NCI-H187 treated with DMSO at 0.1 percent for 48 hours (cell line): ENCODE data around the gene KIF22.

Experiments used
- DNase-seq: peaks from one replicate; lab custom pipeline; 2025; lab: John Stamatoyannopoulos, UW

The KIF22 gene

DNA sequence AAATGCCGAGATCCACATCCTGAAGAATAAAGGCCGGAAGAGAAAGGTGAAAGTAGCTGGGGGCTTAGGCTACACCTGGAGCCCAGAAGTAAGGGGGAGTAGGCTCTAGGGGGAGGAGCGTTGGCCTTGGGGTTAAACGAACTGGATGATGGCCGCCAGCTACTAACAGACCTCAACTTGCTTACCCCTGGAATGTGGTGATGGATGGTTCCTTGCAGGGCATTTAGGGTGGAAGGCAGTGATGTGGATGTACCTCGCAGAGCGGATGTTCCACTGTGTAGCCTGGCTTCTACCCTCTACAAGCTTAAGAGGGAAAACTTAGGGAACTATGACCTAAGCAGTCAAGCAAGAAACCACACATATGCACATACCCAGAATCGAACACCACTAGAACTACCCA is 13.5 kb downstream of the KIF22 start:
- no peak for DNase-seq

DNA sequence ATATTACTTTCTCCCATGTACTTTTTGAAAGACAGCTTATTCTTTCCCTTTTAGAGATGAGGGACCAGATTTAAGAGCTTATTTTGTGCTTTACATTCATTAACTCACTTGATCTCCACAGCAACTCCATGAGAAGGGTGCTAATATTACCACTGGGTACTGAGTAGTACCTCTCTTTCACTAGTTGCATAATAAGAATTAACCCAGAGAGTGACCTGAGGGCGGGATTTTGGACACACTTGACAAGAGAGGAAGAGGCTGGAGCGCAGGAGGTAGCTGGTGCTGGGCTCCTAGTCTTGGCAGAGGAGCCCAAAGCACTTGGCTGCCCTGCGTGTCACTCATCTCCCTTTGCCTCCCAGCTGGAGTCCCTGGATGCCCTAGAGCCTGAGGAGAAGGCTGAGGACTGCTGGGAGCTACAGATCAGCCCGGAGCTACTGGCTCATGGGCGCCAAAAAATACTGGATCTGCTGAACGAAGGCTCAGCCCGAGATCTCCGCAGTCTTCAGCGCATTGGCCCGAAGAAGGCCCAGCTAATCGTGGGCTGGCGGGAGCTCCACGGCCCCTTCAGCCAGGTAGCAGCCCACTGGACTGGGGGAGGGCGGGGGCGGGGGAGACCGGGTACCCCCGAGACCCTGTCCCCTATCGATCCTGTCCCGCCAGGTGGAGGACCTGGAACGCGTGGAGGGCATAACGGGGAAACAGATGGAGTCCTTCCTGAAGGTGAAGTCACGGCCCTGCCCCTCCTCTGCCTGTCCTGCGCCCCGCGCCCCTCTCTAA is 14.1 kb downstream of the KIF22 start:
- no peak for DNase-seq

DNA sequence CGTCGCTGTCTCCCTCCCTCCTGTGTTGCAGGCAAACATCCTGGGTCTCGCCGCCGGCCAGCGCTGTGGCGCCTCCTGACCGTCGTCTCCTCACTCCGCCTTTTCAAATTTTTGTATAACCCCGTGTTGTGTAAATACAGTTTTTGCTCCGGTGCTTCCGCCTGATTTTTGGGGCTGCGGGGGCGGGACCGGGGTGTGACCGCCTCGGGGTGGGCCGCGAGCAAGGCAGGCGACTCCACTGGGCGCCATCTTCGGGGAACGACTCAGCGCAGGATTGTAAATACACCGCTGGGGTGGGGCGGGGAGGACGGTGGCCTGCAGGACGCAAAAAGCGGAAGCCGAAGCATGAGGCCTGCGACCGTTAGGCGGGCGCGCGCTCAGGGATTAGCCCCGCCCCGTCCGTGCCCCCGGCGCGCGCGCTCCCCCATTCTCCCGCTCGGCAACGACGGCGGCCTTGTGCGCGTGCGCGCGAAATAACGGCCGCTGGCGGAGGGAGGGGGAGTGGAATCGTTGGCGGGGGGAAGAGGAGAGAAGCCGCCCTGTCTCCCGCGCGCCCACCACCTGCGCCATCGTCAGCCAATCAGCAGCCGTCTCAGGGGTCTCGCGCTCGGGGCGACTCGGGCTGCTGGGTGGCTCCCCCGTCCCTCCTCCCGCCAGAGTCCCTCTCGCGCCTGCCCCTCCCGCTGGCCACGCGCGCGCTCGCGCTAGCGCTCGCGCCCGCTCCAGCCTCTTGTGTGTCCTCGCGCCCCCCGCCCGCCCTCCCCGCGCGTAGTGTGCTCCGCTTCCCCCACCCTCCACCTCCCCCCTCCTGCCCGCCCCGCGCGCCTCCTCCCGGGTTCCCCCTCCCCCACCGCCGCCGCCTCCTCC is 14.9 kb downstream of the KIF22 start:
- DNase-seq: no peak

- DNase-seq: no peak
Observed at GRCh38 chr16:29806099-29806579, 15.6 kb downstream of the KIF22 start, which contains the start of gene MAZ. TSS of gene MAZ (plus strand) at chr16:29806529. CDS start at chr16:29806702, 173 bp downstream.

DNA sequence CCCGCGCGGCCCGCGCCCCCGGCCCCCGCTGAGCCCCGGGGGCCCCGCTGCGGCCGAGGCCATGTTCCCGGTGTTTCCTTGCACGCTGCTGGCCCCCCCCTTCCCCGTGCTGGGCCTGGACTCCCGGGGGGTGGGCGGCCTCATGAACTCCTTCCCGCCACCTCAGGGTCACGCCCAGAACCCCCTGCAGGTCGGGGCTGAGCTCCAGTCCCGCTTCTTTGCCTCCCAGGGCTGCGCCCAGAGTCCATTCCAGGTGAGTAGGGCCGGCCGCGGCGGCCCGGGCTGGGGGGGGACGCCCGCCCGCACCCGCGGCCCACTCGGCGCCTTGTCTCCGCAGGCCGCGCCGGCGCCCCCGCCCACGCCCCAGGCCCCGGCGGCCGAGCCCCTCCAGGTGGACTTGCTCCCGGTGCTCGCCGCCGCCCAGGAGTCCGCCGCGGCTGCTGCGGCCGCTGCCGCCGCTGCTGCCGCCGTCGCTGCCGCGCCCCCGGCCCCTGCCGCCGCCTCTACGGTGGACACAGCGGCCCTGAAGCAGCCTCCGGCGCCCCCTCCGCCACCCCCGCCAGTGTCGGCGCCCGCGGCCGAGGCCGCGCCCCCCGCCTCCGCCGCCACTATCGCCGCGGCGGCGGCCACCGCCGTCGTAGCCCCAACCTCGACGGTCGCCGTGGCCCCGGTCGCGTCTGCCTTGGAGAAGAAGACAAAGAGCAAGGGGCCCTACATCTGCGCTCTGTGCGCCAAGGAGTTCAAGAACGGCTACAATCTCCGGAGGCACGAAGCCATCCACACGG is 16.3 kb downstream of the KIF22 start:
- no peak for DNase-seq

GRCh38 chr16:29807426-29808218 is 17.1 kb downstream of the KIF22 start:
- DNase-seq: no peak

DNA sequence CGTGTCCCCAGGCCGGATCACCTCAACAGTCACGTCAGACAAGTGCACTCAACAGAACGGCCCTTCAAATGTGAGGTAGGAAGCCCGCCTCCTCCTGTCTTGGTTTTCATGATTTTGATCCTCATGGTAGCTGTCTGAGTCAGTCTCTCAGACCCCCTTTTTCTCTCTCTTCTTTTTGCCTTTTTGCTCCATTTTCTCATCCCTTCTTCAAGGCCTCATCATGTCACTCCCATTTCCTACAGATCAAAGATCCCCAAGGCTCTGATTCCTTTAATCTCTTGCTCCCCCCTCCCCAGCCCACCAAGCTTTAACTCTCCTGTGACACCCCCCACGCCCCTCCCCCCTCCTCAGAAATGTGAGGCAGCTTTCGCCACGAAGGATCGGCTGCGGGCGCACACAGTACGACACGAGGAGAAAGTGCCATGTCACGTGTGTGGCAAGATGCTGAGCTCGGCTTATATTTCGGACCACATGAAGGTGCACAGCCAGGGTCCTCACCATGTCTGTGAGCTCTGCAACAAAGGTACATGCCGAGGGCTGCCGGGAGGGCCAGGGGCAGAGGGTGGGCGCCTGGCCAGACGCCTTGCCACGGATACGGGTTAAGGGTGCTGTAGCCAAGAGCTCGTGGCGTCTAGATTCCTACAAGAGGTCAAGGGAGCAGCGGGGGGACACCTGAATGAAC is 17.8 kb downstream of the KIF22 start:
- DNase-seq: no peak

GRCh38 chr16:29809031-29809747 is 18.6 kb downstream of the KIF22 start:
- DNase-seq: no peak

DNA sequence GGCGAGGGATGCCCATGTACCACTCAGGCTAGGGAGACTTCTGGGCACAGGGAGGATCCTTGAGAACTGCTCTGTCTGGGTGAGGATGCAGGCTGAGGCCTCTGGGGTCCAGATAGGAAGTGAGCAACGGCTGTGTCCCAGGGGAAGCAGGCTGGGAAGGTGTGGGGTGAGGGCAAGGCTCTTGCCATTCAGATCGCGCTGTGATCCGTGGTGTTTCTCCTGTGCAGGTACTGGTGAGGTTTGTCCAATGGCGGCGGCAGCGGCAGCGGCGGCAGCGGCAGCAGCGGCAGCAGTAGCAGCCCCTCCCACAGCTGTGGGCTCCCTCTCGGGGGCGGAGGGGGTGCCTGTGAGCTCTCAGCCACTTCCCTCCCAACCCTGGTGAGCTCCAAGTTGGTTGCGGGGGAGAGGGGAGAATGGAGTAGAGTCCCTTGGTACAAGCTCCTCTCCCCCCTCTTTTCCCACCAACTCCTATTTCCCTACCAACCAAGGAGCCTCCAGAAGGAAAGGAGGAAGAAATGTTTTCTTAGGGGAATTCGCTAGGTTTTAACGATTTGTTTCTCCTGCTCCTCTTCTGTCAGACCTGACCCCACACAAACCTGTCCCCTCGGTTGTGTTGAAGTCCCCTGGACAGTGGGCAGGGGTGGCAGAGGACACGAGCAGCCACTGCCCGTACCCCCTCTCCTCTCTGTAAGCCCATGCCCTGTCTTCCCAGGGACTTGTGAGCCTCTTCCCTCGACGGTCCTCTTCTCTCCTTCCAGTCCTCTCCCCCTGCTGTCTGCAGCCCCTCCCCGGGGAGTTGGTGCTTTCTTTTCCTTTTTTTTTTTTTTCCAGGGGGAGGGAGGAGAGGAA is 19.5 kb downstream of the KIF22 start:
- no peak for DNase-seq

- DNase-seq: no peak
Observed at GRCh38 chr16:29810699-29811169, 20.2 kb downstream of the KIF22 start.

- DNase-seq: no peak
Observed at GRCh38 chr16:29811170-29811895, 20.8 kb downstream of the KIF22 start.

DNA sequence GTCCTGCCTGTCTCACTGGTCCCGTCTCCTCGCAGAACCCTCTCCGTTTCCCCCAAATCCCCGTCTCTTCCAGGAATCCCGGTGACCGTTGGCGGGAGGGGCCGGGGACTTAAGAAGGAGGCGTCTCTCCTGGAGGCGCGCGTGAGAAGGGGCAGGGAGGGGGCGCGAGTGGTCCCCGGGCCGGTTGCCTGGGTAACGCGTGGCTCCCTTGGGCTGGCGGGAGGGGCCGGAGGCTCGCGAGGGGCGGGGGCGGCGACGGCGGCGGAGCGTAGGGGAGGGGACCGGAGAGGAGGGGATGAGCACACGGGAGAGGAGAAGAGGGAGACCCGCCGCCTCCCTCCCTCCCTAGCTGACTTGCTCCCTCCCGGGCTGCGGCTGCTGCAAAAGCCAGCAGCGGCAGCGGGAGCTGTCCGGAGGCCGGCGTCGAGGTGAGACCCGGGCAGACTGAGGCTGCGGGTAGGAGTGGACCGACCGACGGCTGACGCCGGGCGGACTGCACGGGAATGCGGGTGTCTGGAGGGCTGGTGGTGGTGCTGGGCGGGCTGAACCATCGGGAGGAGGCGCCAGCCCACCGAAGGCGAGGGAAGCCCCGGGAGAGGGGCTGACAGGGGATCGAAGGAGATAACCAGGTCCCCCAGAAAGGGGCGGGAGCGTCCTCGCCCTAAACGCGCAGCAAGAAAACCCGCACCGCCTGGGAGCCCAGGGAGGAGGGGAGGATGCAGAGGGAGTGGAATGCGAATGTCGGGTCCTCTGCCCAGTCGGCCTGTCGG is 21.5 kb downstream of the KIF22 start, which contains the start of gene PRRT2:
PRRT2 (plus strand) TSS at position 298 of the 770 bp plus-strand sequence. CDS start 862 bp downstream, outside the sequence.
- DNase-seq: no peak

DNA sequence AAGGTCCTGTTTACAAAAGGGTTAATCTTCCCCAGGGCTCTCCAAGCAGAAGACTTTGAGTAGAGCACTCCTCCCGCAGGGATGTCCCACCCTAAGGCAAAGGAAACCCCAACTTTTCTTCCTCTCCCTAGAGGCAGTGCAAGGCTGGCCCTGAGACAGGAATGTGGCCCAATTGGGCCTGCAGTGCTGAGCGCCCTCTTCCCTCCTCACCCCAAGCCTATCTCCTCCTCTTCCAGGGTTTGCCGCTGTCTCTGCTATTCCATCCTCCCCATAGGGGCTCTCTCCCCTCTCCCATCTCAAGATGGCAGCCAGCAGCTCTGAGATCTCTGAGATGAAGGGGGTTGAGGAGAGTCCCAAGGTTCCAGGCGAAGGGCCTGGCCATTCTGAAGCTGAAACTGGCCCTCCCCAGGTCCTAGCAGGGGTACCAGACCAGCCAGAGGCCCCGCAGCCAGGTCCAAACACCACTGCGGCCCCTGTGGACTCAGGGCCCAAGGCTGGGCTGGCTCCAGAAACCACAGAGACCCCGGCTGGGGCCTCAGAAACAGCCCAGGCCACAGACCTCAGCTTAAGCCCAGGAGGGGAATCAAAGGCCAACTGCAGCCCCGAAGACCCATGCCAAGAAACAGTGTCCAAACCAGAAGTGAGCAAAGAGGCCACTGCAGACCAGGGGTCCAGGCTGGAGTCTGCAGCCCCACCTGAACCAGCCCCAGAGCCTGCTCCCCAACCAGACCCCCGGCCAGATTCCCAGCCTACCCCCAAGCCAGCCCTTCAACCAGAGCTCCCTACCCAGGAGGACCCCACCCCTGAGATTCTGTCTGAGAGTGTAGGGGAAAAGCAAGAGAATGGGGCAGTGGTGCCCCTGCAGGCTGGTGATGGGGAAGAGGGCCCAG is 22.4 kb downstream of the KIF22 start:
- DNase-seq: no peak

GRCh38 chr16:29813644-29814562 is 23.4 kb downstream of the KIF22 start:
- DNase-seq: no peak

GRCh38 chr16:29814592-29814991 is 24.0 kb downstream of the KIF22 start:
- DNase-seq: no peak
